NCI-H82 (cell line): ENCODE results near the gene CNOT6L.
A peak's percentile ranks its signal among the peaks of the same experiment; 100 is the strongest.

ENCODE experiments used
- DNase-seq: peaks from one replicate; lab custom pipeline; 2025; lab: John Stamatoyannopoulos, UW

Gene CNOT6L

GRCh38 chr4:77712675-77713074, 106.5 kb downstream of the CNOT6L start:
- peak; percentile 7 for DNase-seq

GRCh38 chr4:77711469-77711868, 107.7 kb downstream of the CNOT6L start:
- DNase-seq, result no peak

- no peak for DNase-seq
Observed at GRCh38 chr4:77710684-77711083, 108.5 kb downstream of the CNOT6L start.

GRCh38 chr4:77710059-77710458, 109.1 kb downstream of the CNOT6L start:
- no peak for DNase-seq

GRCh38 chr4:77706717-77707116, 112.5 kb downstream of the CNOT6L start:
- DNase-seq, result no peak

GRCh38 chr4:77703666-77704065, 115.5 kb downstream of the CNOT6L start:
- DNase-seq, result no peak

GRCh38 chr4:77701121-77701520, 118.0 kb downstream of the CNOT6L start:
- no peak for DNase-seq

GRCh38 chr4:77699731-77700210, 119.4 kb downstream of the CNOT6L start:
- peak; percentile 96 for DNase-seq

GRCh38 chr4:77697860-77698590, 121.1 kb downstream of the CNOT6L start:
- peak; percentile 59 for DNase-seq

GRCh38 chr4:77695774-77696173, 123.4 kb downstream of the CNOT6L start:
- DNase-seq, result peak; percentile 23

- DNase-seq, result no peak
Observed at GRCh38 chr4:77692847-77693432, 126.2 kb downstream of the CNOT6L start.

- DNase-seq, result no peak
Observed at GRCh38 chr4:77681792-77682191, 137.4 kb downstream of the CNOT6L start.

GRCh38 chr4:77676842-77677241, 142.3 kb downstream of the CNOT6L start:
- DNase-seq, result no peak

- DNase-seq, result no peak
Observed at GRCh38 chr4:77671051-77671450, 148.1 kb downstream of the CNOT6L start.

- DNase-seq, result no peak
Observed at GRCh38 chr4:77669946-77670590, 149.1 kb downstream of the CNOT6L start.

GRCh38 chr4:77665381-77666069, 153.6 kb downstream of the CNOT6L start:
- no peak for DNase-seq
